HG03575 (cell line): ENCODE data around the gene EME2.

Experiments
- ATAC-seq: cut with Tn5 transposase; IDR thresholded peaks from one replicate; pipeline ENCODE4 v1.9.1; 2021; ENCODE audit not compliant: unreplicated experiment, insufficient number of reproducible peaks, low FRiP score; ENCODE audit errors: extremely low read depth

The EME2 gene

DNA sequence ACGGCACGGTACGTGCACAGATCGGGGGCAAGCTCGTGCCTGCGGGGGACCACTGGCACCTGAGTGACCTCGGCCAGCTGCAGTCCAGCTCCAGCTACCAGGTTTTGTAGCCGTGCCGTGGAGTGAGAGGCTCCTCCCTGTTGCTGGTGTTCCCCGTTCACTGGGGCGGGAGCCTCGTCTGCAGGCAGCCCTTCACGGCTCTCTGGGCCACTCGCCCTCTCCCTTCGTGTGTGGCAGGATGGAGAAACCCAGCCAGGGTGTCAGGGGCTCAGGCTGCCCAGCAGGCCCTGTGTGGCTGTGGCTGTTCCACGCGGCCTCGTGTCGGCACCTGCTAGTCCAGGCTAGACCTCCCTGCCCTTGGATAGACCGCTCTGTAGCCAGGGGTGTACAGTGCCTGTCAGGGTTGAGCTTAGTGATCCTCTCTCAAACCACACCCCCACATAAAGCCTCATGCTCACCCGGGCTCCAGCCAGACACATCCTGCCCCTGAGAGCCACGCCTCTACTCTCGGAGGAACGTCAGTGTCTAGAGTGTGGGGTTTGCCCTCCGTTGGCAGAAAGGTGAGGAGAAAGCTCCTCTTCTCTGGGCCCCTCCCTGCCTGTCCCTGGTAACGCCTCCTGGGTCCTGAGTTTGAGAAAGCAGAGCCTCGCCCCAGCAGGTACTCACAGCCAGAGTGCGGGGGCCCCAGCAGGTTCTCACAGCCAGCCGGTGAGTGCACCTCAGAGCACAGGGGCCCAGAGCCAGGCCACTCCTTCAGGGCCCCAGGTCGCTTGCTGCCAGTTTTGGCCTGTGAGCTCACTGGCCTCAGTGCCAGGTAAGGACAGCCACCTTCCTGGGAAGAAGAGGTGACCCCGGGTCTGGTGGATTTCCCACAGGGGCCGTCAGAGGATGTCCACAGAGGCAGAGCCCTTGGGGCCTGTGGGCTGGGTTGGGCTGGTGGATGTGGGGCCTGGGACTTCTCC, 29.0 kb upstream of the EME2 start:
- ATAC-seq = no peak

DNA sequence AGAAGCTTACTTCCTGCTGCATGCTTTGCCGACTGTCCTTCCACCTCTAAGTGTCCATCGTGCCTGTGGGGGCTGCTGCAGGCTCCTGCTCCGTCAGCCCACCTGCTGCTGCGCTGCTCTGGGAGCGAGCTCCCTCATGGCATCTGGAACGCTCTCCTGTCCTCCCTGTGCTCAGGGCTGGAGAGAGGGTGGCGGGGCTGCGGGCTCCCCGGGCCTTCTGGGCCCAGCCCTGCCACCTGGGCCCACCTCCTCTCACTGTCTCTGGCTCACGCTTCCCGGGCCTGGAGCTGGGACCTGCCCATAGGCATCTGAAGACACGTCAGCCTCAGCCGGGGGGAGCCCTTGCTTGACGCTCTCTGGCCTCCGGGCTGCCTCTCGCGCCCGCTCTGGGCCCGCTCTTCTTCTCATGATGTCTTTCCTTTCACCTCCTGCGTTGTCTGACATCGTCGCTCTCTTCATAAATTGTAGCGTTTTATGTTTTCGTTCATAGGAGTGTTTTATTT, 28.2 kb upstream of the EME2 start:
- ATAC-seq = no peak

DNA sequence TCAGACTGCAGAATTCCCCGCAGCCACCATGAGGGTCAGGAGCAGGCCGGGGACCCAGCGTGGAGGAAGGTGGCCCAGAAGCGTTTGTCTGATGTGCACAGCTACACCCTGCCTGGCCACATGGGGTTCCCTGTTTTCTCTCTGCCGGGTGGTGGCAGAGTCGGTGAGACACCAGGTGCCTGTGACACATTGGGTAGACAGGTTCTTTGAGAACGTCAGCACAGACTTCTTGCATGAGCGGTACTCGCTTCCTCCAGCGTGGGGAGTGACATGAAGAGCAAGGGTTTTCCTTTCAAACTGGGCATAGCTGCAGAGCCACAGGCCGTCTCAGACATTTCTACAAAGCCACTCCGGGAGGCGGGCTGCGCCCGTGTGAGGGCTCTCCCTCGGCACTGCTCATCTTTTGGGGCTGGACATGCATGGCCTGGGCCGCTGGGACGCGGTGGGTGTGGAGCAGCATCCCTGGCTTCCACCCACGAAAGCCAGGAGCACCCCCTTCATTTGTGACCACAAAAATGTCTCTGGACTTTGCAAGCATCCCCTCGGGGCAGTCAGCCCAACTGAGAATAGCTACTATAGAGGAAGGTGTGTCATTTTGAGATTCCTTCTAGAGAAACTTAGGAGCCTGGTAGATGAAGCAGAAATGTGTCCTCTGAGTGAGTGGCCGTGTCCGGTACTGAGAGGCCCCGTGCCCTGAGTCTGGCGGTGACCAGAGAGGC, 27.3 kb upstream of the EME2 start:
- no peak for ATAC-seq

DNA sequence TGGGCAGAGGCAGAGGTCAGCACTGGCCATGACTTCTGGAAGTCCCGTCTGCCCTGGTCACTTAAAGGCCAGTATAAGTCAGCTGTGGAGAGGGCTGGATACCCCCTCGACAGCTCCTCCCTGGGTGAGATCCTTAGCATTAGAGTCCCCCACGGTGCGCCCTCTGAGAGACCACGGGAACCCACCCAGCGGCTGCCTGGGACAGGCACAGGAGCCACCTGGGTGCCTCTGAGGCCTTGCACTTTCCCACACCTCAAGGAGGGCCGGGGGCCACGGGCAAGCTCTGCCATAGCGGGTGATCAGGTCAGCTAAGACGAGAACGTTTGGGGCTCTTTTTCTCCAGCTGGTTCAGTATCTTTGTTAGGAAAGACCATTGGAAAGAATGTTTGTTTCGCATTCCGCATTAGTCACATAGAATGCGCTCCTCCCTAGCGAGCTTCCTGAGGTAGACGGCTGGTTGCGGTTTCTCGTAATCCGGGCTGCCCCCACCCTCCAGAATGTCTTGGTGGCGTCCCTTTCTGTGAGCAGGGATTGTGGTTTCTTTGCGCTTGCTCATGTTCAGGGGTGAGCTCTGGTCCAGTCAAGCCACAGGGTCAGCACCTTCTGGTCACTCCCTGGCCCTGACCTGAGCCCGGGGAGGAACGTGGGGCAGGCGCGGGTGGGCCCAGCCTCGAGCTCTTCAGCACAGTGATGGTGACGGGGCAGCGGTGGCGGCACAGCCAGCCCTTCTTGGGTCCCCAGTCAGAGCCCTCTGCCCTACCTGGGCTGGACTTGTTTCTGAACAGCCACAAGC, 26.5 kb upstream of the EME2 start:
- ATAC-seq = no peak

DNA sequence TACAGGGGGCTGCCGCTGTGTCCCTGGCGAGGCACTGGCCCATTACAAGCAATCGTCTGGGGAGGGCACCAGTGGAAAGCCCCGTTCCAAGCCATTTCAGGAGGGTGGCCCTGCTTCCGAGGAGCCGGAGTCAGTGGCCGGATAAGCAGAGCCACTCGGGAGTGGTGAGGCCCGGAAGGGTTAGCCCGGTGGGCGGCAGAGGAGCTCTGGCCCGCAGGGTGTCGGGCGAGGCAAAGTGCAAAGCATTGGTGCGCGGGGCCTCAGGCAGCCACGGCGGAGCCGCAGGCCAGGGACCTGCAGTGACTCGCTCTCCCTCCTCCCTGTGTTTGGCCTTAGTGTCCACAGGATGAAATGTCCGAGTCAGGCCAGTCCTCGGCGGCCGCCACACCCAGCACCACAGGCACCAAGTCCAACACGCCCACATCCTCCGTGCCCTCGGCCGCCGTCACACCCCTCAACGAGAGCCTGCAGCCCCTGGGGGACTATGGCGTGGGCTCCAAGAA, 25.9 kb upstream of the EME2 start:
- no peak for ATAC-seq

DNA sequence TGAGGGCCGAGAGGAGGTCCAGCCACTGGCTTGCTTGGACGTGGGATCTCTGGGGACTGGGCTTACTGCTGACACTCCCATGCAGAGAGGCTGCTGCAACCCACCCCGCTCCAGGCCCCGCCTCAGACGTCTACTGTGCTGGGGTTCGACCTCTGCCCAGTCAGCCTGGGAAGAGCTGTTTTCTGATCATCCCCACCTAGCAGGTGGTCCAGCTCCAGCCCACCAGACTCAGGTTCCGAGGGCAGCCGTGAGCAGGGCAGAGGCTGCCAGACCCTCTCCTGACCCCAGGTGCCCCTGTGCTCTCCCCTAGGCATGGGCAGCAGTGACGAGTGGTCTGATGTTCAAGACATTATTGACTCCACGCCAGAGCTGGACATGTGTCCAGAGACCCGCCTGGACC, 24.7 kb upstream of the EME2 start:
- ATAC-seq = no peak

DNA sequence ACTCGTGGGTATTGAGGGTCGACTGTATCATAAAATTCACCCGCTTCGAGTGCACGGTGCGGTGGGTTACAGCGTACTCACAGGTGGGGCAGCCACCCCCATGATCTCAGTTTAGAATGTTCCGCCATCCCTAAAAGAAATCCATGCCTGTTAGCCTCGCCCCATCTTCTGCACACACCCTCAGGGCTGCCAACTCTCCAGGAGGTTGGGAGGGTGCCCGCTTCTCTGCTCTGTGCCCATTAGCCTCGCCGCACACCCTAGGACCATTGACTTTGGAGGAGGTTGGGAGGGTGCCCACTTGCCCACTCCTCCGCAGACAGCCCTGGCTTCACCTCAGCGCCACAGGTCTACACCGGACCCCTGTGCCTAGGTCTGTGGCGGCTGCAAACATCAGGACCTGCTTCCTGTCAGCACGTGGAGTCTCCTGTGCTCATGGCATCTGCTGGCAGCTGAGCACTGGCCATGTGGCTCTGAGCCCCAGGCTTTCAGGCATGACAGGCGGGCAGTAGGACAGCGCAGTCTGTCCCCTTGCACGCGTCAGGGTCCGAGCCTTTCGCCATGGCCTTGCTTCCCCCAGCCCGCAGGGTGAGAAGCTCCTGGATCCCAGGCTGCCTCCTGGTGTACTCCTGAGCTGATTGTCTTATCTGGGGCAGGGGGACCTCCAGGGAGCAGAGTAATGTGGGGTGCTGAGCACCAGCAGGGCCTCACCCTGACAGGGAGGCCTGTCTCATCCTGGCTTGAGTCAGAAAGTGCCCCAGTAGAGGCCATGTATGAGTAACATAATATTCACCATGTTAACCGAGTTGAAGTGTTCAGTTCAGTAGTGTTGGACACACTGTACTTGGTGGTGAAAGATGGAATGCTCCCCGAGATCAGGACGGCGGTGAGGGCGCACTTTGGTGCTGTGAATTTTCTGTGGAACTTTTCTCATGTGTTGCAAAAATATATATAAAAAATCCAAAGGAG, 23.2 kb upstream of the EME2 start:
- ATAC-seq = no peak

DNA sequence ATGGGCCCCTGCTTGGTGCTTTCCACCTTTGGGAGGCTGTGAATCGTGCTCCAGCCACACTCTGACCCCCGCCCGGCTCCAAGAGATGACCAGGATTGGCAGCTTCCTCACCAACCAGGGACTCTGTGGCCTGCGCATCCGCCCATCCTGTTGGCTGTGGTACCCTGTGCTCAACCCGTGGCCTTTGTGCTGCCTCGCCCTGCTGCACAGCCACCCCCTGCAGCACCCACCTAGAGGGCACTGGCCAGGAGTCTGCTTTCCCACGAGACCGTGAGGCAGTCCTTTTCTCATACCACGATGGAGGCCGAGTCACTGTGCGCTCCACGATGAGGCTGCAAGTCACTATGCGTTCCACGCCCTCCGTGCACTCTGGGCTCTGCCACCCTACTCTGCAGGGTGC, 20.7 kb upstream of the EME2 start:
- ATAC-seq = no peak

DNA sequence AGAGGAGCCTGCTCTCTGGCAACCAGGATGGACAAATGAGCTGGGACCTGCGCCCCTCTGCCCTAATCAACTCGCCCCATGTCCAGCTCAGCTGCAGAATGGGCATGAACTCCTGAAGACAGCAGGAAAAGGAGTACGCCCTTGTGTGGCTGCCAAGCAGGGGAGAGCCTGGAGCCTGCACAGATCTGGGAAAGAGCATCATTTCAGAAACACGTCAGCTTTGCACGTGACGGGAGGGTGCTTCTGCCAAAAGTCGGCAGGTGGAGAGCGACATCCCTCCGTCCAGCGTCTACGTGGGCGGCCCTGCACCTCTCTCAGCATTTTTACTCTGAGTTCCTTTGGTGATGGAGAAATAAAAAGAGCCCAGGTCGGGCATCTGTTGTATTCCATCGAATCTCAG, 19.8 kb upstream of the EME2 start:
- ATAC-seq = no peak

DNA sequence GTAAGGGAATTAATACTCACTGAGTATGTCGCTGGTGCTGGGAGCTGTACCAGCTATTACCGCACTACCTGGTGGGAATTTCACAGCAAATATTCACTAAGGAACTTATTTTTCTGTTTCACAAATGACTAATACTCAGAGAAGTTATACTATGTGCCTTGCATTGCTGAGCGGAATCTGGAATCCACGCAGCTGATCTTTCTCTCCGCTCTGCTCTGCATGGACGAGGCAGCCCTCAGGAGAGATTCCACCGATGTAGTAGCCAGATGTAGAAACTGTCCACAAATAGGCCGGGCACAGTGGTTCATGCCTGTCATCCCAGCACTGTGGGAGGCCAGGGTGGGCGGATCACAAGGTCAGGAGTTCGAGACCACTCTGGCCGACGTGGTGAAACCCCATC, 18.4 kb upstream of the EME2 start:
- ATAC-seq = no peak

DNA sequence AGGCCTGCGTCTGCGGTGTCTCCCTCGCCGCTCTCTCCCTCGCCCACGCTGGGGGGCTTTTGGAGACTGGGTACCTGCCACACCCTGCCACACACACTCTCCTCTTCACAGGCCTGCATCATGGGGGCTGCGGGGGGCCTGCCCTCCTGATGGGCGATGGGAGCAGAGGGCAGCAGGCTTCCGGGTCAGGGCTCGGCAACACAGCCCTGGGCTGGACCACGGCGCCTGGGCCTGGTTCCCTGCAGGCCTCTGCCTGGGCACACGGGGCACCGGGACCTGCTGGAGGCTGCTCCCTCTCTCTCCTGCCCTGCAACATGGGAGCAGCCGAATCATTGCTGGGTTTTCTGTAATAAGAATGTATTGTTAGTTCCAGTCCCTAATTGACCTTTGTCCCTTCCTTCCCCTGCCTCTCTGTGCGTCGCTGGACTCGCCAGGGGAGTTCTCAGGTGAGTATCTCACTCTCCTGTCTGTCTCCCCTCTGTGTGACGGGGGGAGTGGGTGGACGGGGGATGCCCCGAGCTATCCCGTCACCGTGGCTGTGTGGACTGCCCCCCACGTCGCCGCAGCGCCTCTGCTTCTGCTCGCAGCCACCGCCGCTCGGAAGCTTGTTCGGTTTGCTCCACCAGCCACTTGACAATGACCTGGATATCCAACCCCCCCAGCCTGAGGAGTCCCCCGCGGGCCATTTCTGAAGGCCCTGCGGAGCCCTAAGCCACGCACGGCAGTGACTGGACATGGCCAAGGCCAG, 14.7 kb upstream of the EME2 start:
- no peak for ATAC-seq

DNA sequence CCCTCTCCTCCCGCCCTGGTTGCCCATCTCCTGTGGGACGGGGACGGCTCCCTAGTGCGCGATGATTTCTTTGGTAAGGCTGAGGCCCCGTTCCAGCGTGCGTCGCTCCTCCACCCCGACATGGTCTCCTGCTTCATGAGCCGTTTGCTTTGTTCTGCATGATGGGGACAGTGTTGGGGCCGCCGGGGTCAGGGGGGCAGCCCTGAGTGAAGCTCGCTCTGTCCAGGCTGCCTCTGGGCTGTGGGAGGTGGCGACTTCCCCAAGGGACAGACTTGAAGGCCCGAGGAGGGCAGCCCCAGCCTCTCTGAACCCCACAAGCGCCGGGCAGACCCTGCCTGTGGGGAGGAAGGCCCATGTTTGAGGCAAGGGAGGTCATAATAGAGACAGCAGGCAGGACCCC, 13.7 kb upstream of the EME2 start:
- no peak for ATAC-seq

DNA sequence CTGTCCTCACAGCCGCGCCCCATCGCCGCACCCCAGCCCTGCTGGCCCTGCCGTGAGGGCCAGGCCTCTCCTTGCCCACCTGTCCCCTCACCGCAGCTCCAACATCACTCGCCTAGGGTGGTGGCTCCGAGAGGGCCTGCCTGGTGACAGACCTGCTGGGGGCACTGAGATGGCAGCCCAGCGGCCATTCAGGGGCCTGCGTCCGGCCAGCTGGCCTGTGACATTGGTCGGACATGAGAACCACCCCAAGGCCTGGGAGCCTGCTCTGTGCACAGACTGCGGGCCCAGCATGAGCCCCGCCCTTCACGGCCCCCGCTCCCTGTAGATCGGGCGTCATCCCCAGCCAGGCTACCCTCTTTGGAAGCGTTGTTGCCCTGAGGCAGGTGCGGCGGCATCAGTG, 13.1 kb upstream of the EME2 start:
- ATAC-seq = no peak

DNA sequence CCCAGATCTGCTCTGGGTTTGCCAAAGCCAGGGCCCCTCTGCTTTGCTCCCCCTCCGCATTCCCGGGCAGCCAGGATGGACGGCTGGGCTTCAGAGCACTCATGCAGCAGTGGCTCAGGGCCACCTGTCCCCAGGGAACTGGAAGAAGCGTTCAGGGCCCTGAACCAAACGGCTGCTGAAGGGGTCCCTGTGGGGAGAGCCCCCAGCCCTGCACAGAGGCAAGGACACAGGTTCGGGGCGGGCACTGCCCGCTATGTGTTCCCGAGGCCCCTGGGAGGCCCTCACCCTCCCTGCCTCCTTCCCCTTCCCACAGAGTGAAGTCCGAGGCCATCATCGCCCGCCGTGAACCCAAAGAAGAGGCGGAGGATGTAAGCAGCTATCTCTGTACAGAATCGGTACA, 11.7 kb upstream of the EME2 start:
- ATAC-seq = no peak

DNA sequence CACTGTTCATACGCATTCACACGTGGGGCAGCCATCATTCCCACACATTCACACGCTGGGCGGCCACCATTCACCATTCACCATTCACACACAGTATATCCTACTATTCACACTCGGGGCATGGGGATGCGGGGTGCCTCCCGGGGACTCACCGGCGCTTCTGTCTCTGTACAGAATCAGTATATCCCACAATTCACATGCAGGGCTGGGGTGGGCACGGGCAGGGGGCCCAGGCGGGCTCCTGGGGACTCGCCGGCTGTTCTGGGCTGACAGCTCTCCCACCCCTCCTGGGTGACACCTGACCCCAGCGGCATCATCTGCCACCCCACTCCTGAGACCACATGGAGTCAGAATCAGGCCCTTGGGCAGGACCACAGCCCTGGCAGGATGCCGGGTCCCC, 10.9 kb upstream of the EME2 start:
- ATAC-seq = no peak

DNA sequence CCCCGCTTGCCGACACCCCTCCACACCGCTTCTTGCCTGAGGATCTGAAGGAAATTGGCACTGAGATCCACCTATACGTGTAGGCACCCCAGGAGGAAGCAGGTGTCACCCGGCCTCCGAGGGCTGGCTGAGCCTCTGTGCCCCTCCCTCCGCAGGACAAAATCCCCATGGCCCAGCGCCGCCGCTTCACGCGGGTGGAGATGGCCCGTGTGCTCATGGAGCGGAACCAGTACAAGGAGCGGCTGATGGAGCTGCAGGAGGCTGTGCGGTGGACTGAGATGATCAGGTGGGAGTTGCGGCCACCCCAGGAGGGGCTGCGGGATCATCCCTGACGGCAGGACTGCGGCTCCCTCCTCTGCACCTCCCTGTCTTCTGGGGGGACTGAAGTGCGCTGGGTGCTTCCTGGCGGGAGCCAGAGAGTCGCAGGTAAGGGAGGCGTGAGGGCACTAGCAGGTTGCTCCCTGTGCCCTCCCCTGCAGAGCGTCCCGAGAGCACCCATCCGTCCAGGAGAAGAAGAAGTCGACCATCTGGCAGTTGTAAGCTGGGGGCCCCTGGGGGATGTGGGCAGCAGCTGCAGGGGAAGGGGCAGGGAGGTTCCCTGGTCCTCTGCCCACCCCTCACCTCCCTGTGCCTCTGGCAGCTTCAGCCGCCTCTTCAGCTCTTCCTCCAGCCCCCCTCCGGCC, 10.3 kb upstream of the EME2 start:
- no peak for ATAC-seq

DNA sequence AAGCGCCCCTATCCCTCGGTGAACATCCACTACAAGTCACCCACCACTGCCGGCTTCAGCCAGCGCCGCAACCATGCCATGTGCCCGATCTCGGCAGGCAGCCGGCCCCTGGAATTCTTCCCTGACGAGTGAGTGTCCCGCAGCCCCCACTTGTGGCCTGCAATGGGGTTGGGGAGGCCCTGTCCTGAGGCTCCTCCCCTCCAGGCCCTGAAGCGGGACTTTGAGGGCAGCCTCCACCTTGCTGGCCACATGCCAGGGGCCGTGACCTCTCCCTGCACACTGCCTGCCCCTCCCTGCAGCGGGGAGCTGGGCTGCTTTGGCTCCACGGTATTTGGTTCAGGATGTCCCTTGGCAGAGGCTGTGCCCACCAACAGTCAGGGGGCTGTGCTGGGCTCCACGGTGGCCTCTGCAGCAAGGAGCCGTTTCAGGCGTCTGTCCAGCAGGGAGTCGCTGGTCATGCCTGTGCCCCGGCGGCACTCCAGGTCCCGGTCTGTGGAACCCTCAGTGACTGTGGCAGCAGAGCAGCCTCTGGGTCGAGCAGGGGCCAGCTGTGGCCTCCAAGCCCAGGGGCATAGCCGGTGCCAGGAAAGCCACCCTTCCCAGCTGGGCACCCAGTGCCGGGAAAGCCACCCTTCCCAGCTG, 9.6 kb upstream of the EME2 start:
- no peak for ATAC-seq
